ENCODE results near the gene FHOD1. TPM values are rescaled to one million over a fixed set of nuclear protein-coding genes. Genes with fewer than 3 reads are reported as not detected.

FHOD1 gene
- polyA plus RNA-seq, 1 of the 3 experiments (the other 2 are of a cell fraction): 70.9 TPM

GRCh38 chr16:67237396-67238277 lies 9.6 kb downstream of the FHOD1 start (continued):
- no peak for TF ChIP-seq RCOR1 (IDR thresholded peaks at IDR 0.05; ENCODE audit: low read length)
- no peak for TF ChIP-seq TAF1 (IDR thresholded peaks at IDR 0.05; ENCODE audit: borderline replicate concordance, low read depth, low read length)
- no peak for TF ChIP-seq EZH2phosphoT487 (IDR thresholded peaks at IDR 0.05; ENCODE audit: borderline replicate concordance, low read depth)
- TF ChIP-seq NRF1 (IDR thresholded peaks at IDR 0.05; ENCODE audit: low read depth, low read length): no peak
- TF ChIP-seq IRF3 (IDR thresholded peaks at IDR 0.05; ENCODE audit: low read depth, low read length): no peak
- no peak for TF ChIP-seq MXI1 (IDR thresholded peaks at IDR 0.05; ENCODE audit: low read depth, low read length)

GRCh38 chr16:67236563-67237395 lies 10.5 kb downstream of the FHOD1 start:
- H3K4me1 ChIP-seq (ENCODE audit: control insufficient read depth in 1 of 2, insufficient read depth in 2 of 2, low read depth in 1 of 2, low read length in 1 of 2): peaks cover 10 to 19% of the 10 kb centered on the region in 2 experiments; a peak in 3 of 4 replicates
- WGBS (ENCODE audit: low lambda C conversion rate): 76% methylated on average over 40 of the region's 50 CpGs
- peaks cover 44% of the 10 kb centered on the region for H3F3A ChIP-seq (replicated peaks; ENCODE audit: insufficient read depth)
- H3K4me3 ChIP-seq (ENCODE audit: low read depth in 2 of 2, low read length in 1 of 2): no peak overlapping the region
- peak overlapping the region in 1 of 2 experiments; percentile 27; a peak in 2 of 4 replicates for H3K27ac ChIP-seq (ENCODE audit: low read depth in 2 of 2, low read length in 1 of 2)
- no peak overlapping the region for H3K4me2 ChIP-seq
- no peaks in the 10 kb centered on the region for H4K20me1 ChIP-seq (ENCODE audit: insufficient read depth)
- TF ChIP-seq YY1 (IDR thresholded peaks at IDR 0.05; ENCODE audit: low read depth) (no peak), CTCF (IDR thresholded peaks at IDR 0.05) (no peak), ZBTB33 (IDR thresholded peaks at IDR 0.05; ENCODE audit: borderline replicate concordance, low read depth) (no peak), GATA2 (CRISPR knock-in tag; IDR thresholded peaks at IDR 0.05) (no peak), RFX5 (IDR thresholded peaks at IDR 0.05; ENCODE audit: low read length) (no peak), MXI1 (IDR thresholded peaks at IDR 0.05; ENCODE audit: low read depth, low read length) (no peak), FOXJ3 (CRISPR knock-in tag; IDR thresholded peaks at IDR 0.05) (no peak)
- H3K9me2 ChIP-seq: no peaks in the 10 kb centered on the region
- H2AFZ ChIP-seq (ENCODE audit: low read depth): no peak overlapping the region
- H3K9ac ChIP-seq: no peak overlapping the region
- H3K9me3 ChIP-seq: no peaks in the 10 kb centered on the region
- H3K79me2 ChIP-seq (ENCODE audit: insufficient read depth): peaks cover 29% of the 10 kb centered on the region
- DNase-seq: peak; percentile 99
- no peaks in the 10 kb centered on the region for H3K27me3 ChIP-seq (ENCODE audit: insufficient read depth)
- ChIA-PET CTCF (interaction anchor here (0.7 to 1.1 kb wide), 4 partner anchors 52 to 284 kb away, joined by 3 to 4 read pairs (median 4); no protein-coding TSS in a partner anchor), POLR2A (interaction anchor here (1.9 kb wide), 1 partner anchor 10 kb away, joined by 9 read pairs; the partner anchor contains the start of gene TMEM208)
- peaks cover 48 to 51% of the 10 kb centered on the region in 2 experiments for H3K36me3 ChIP-seq (replicated peaks in 1 of 2; ENCODE audit: control insufficient read depth in 1 of 2, insufficient read depth in 2 of 2, low read length in 1 of 2)
